ENCODE measurements around the gene MATK. TPM values are rescaled to one million over a fixed set of nuclear protein-coding genes. Genes with fewer than 3 reads are reported as not detected.

MATK gene
- total RNA-seq, 1 experiment from 2014 or later: not detected

GRCh38 chr19:3809881-3810707 is 23.9 kb upstream of the MATK start:
- DNase-seq: no peak
- no peaks in the 10 kb centered on the region for H3K9me3 ChIP-seq (ENCODE audit: low read length)
- no peaks in the 10 kb centered on the region for H3K27me3 ChIP-seq (ENCODE audit: low read length)
- no peaks in the 10 kb centered on the region for H3K4me1 ChIP-seq (ENCODE audit: insufficient read depth, low read length)
- H3K27ac ChIP-seq (ENCODE audit: low read length): no peak overlapping the region
- intact Hi-C loops (cut with micrococcal nuclease): no loop called here
- TF ChIP-seq, protein P1, sequence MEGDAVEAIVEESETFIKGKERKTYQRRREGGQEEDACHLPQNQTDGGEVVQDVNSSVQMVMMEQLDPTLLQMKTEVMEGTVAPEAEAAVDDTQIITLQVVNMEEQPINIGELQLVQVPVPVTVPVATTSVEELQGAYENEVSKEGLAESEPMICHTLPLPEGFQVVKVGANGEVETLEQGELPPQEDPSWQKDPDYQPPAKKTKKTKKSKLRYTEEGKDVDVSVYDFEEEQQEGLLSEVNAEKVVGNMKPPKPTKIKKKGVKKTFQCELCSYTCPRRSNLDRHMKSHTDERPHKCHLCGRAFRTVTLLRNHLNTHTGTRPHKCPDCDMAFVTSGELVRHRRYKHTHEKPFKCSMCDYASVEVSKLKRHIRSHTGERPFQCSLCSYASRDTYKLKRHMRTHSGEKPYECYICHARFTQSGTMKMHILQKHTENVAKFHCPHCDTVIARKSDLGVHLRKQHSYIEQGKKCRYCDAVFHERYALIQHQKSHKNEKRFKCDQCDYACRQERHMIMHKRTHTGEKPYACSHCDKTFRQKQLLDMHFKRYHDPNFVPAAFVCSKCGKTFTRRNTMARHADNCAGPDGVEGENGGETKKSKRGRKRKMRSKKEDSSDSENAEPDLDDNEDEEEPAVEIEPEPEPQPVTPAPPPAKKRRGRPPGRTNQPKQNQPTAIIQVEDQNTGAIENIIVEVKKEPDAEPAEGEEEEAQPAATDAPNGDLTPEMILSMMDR (conservative IDR thresholded peaks at IDR 0.05; ENCODE audit: low read depth, low read length): no peak
- TF ChIP-seq EZH2phosphoT487 (IDR thresholded peaks at IDR 0.05; ENCODE audit: borderline replicate concordance, low read length) (no peak), EZH2 (IDR thresholded peaks at IDR 0.05; ENCODE audit: low read length, unreplicated experiment) (no peak)
- no peaks in the 10 kb centered on the region for H3K9me2 ChIP-seq (replicated peaks; ENCODE audit: low read length)
- CTCF ChIA-PET: no interaction called here
- no peak for ATAC-seq
- H4K20me1 ChIP-seq (ENCODE audit: low read length): no peaks in the 10 kb centered on the region
- H3F3A ChIP-seq (ENCODE audit: low read length, unreplicated experiment): no peaks in the 10 kb centered on the region
- BruUV-seq (replicated peaks): no TSS peak
- H3K36me3 ChIP-seq (ENCODE audit: low read depth, low read length): no peaks in the 10 kb centered on the region
- no peak overlapping the region for H2AFZ ChIP-seq (ENCODE audit: low read length)
- no peaks in the 10 kb centered on the region for H3K79me2 ChIP-seq (ENCODE audit: low read length)
- no peak overlapping the region for H3K9ac ChIP-seq (ENCODE audit: low read length)
- no peak overlapping the region for H3K4me3 ChIP-seq (ENCODE audit: low read length)
- POLR2A ChIA-PET (ENCODE audit: unreplicated experiment): no interaction called here
- no peak overlapping the region for H3K4me2 ChIP-seq (ENCODE audit: low read length)

DNA sequence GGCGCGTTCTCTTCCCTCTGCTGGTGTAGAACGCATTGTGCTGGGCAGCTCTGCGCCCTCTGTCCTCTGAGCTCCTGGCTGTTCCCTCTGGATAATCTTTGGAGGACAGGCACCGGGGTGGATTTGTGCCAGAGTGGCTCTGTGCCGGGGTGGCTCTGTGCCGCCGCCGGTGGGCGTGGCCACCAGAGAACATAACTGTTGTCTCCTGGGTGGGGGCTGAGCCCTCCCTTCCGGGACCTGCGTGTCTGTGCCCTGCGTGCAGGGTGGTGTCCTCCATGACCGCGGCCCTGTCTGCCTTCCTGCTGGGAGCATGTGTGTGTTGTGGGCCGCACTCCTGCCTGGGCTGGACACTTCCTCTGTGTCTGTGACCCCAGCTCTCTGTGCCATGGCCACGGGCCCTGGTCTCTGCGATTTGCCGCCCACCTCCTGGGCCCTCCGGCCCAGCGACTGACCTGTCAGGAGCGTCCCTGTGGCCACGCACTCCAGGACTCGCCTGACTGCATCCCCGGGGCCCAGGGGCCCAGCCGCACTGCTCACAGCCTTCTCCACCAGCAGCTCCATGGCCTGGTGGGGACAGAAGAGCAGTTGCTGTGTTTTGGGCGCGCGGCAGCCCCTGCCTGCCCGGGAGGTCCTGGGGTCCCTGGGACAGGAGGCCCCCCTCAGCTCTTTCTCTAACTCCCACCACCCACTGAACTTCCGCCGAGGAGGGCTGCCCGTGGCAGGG is 22.4 kb upstream of the MATK start:
- Histone ChIP-seq H3K4me1 (ENCODE audit: insufficient read depth, low read length) (no peaks in the 10 kb centered on the region), H3K9me2 (replicated peaks; ENCODE audit: low read length) (no peaks in the 10 kb centered on the region), H3K4me3 (ENCODE audit: low read length) (no peak overlapping the region), H3K27ac (ENCODE audit: low read length) (no peak overlapping the region), H3K79me2 (ENCODE audit: low read length) (no peaks in the 10 kb centered on the region), H3K9me3 (ENCODE audit: low read length) (no peaks in the 10 kb centered on the region), H3K4me2 (ENCODE audit: low read length) (peak overlapping the region; percentile 57), H3K27me3 (ENCODE audit: low read length) (no peaks in the 10 kb centered on the region), H3K9ac (ENCODE audit: low read length) (no peak overlapping the region), H4K20me1 (ENCODE audit: low read length) (no peaks in the 10 kb centered on the region), H3K36me3 (ENCODE audit: low read depth, low read length) (no peaks in the 10 kb centered on the region), H2AFZ (ENCODE audit: low read length) (no peak overlapping the region), H3F3A (ENCODE audit: low read length, unreplicated experiment) (no peaks in the 10 kb centered on the region)
- DNase-seq: no peak
- intact Hi-C loops (cut with micrococcal nuclease): no loop called here
- no TSS peak for BruUV-seq (replicated peaks)
- CTCF ChIA-PET: no interaction called here
- POLR2A ChIA-PET (ENCODE audit: unreplicated experiment): no interaction called here
- ATAC-seq: no peak
- TF ChIP-seq, protein P1 (conservative IDR thresholded peaks at IDR 0.05; ENCODE audit: low read depth, low read length): no peak
- TF ChIP-seq EZH2phosphoT487 (IDR thresholded peaks at IDR 0.05; ENCODE audit: borderline replicate concordance, low read length): no peak
- TF ChIP-seq EZH2 (IDR thresholded peaks at IDR 0.05; ENCODE audit: low read length, unreplicated experiment): no peak
